HepG2 (cell line): ENCODE data around the gene SLC15A1. TPM values are rescaled to one million over a fixed set of nuclear protein-coding genes. Genes with fewer than 3 reads are reported as not detected.

Experiments
- ATAC-seq: fragments of 200-7000 bp; cut with Tn5 transposase; 3 replicates; pipeline ENCODE4 v1.9.1; 2020; ENCODE audit warnings: mild to moderate bottlenecking, moderate library complexity
- BruUV-seq: library from RNA; stranded (reverse); fragments of 400-500 nt; replicated peaks from 2 replicates; lab custom pipeline; 2021; lab: Mats Ljungman, UMichigan
- CTCF ChIA-PET: fragments of 300-600 bp; formaldehyde crosslinking; extraction: SDS; loops from one replicate; lab custom pipeline; 2021; ENCODE audit warnings: low total read pairs, inconsistent platforms, low intra/inter-chr PET ratio; lab: Yijun Ruan, JAX
- POLR2A ChIA-PET: fragments of 350-600 bp; sonication (Branson Sonifier 250); formaldehyde crosslinking; loops from one replicate; lab custom pipeline; 2020; ENCODE audit warnings: antibody characterized with exemption, inconsistent platforms; lab: Yijun Ruan, JAX
- DNase-seq: peaks from one replicate; pipeline ENCODE4 v3.0.0-alpha.2; 2015; ENCODE audit warnings: low spot score
- FAIRE-seq: peaks from 3 replicates; lab custom pipeline; 2011; peaks lifted over from hg19 to GRCh38; lab: Jason Lieb, UNC
- H2AFZ ChIP-seq: one replicate; pipeline ENCODE4 v1.6.1; 2011; ENCODE audit warnings: low read length, inconsistent platforms
- H3K27ac ChIP-seq: fragments of 300-600 bp; 3 replicates; pipeline ENCODE4 v1.8.0; 2011; ENCODE audit warnings: mixed run types, mild to moderate bottlenecking, mixed read lengths, low read length, inconsistent platforms; ENCODE audit not compliant: insufficient read depth; ENCODE audit errors: extremely low read length
- H3K27me3 ChIP-seq, 2 experiments: fragments of 200-600 bp in 1 of 2; 2 replicates in 1 of 2; 3 replicates in 1 of 2; pipeline versions ENCODE4 v1.6.0 to v1.8.0; 2011; ENCODE audit warnings: low read length in 2 of 2, mild to moderate bottlenecking in 2 of 2, moderate library complexity in 2 of 2, inconsistent platforms in 1 of 2; ENCODE audit not compliant: insufficient read depth in 2 of 2, control insufficient read depth in 1 of 2
- H3K36me3 ChIP-seq, 2 experiments: fragments of 200-600 bp in 1 of 2; replicated peaks in 1 of 2; 2 replicates in 1 of 2; 3 replicates in 1 of 2; pipeline versions ENCODE4 v1.5.1 to v1.8.0; 2011; ENCODE audit warnings: low read length in 2 of 2, inconsistent platforms in 1 of 2; ENCODE audit not compliant: insufficient read depth in 2 of 2, control insufficient read depth in 1 of 2
- H3K4me1 ChIP-seq: 2 replicates; pipeline ENCODE4 v1.5.1; 2012; ENCODE audit warnings: low read length, inconsistent platforms; ENCODE audit not compliant: insufficient read depth
- H3K4me2 ChIP-seq: 2 replicates; pipeline ENCODE4 v1.6.0; 2011; ENCODE audit warnings: low read depth, low read length, inconsistent platforms
- H3K4me3 ChIP-seq, 3 experiments: fragments of 200-600 bp in 1 of 3; sonication (generic), shearing (Covaris generic) in 1 of 3; replicated peaks in 1 of 3; 2 replicates each; pipeline ENCODE4 v1.5.1; 2011 to 2016; ENCODE audit warnings: low read length in 3 of 3, inconsistent platforms in 2 of 3, low read depth in 2 of 3, mild to moderate bottlenecking in 2 of 3, control low read depth in 1 of 3, mixed read lengths in 1 of 3; ENCODE audit not compliant: insufficient read depth in 1 of 3
- H3K79me2 ChIP-seq: one replicate; pipeline ENCODE4 v1.6.1; 2011; ENCODE audit warnings: low read length, inconsistent platforms; ENCODE audit not compliant: insufficient read depth
- H3K9ac ChIP-seq: 2 replicates; pipeline ENCODE4 v1.6.0; 2011; ENCODE audit warnings: mild to moderate bottlenecking, low read depth, low read length, inconsistent platforms; ENCODE audit not compliant: insufficient read depth
- H3K9me3 ChIP-seq: 2 replicates; pipeline ENCODE4 v1.5.1; 2012; ENCODE audit warnings: mild to moderate bottlenecking, low read length
- H4K20me1 ChIP-seq: 2 replicates; pipeline ENCODE4 v1.6.0; 2011; ENCODE audit warnings: inconsistent platforms, mild to moderate bottlenecking, low read length, moderate library complexity; ENCODE audit not compliant: insufficient read depth
- HNRNPH1 ChIP-seq: fragments of 200-400 bp; formaldehyde crosslinking; optimal IDR thresholded peaks from 2 replicates; pipeline ENCODE3; 2017; ENCODE audit warnings: mild to moderate bottlenecking, low read depth, low read length
- RBM39 ChIP-seq: fragments of 200-400 bp; formaldehyde crosslinking; IDR thresholded peaks from one replicate; pipeline ENCODE4 v1.6.1; 2018; ENCODE audit warnings: antibody characterized with exemption, mild to moderate bottlenecking, low read depth, low read length; ENCODE audit not compliant: poor library complexity, severe bottlenecking
- TAF1 ChIP-seq: sonication (generic); formaldehyde crosslinking; IDR thresholded peaks from 2 replicates; pipeline ENCODE4 v1.4.0; 2020; ENCODE audit warnings: missing genetic modification reagents
- TOE1 ChIP-seq: sonication (generic); formaldehyde crosslinking; IDR thresholded peaks from 2 replicates; pipeline ENCODE4 v1.4.0; 2020; ENCODE audit warnings: mild to moderate bottlenecking, missing genetic modification reagents
- ZC3H13 ChIP-seq: sonication (generic); formaldehyde crosslinking; IDR thresholded peaks from 2 replicates; pipeline ENCODE4 v1.8.1; 2023; ENCODE audit warnings: mild to moderate bottlenecking, missing genetic modification reagents, moderate library complexity
- ZFP82 ChIP-seq: sonication (generic); formaldehyde crosslinking; IDR thresholded peaks from 2 replicates; pipeline ENCODE4 v1.5.1; 2020; ENCODE audit warnings: mild to moderate bottlenecking, missing genetic modification reagents, borderline replicate concordance
- ZNF33B ChIP-seq: sonication (generic); formaldehyde crosslinking; IDR thresholded peaks from 2 replicates; pipeline ENCODE4 v1.5.1; 2020; ENCODE audit warnings: mild to moderate bottlenecking, missing genetic modification reagents
- WGBS: methylation state at CpG from one replicate; pipeline ENCODE4 v1.1.6; 2017; ENCODE audit warnings: low lambda C conversion rate; 5-methylcytosine and 5-hydroxymethylcytosine counted together
- in situ Hi-C: cut with HindIII; loops from 2 replicates; pipeline ENCODE4 v1.10.0; 2017; ENCODE audit warnings: low pct_unique_long_range_greater_than_20kb; ENCODE audit not compliant: extremely low pct_ligation_motif_present
- intact Hi-C: fragments of 100-400 bp; cut with micrococcal nuclease; formaldehyde crosslinking; loops from one replicate; pipeline ENCODE4 v1.10.0; 2022; ENCODE audit not compliant: unreplicated experiment
- polyA plus RNA-seq, 8 experiments: library from polyadenylated mRNA; depleted of rRNA in 3 of 8; stranded (reverse) in 7 of 8; unstranded in 1 of 8; fragments of >200 nt; fragmentation: Illumina TruSeq in 4 of 8; extraction: Trizol in 4 of 8; gene quantifications; 2 replicates each; pipeline versions ENCODE4 v1.2.1 to v1.2.3, GENCODE V29; 2011 to 2016; ENCODE audit warnings: low read depth in 4 of 8, missing spikeins in 1 of 8, mixed read lengths in 1 of 8; ENCODE audit not compliant: insufficient read depth in 1 of 8
- total RNA-seq, 5 experiments: library from RNA; depleted of rRNA; stranded (reverse); fragments of >200 nt; fragmentation: Illumina TruSeq; extraction: Trizol; gene quantifications; 2 replicates each; pipeline ENCODE4 v1.2.3, GENCODE V29; 2016; ENCODE audit warnings: low read depth in 1 of 5
- TF ChIP-seq, protein P1 (sequence below): sonication (generic); formaldehyde crosslinking; IDR thresholded peaks from 2 replicates; pipeline ENCODE4 v1.5.0; 2020; ENCODE audit warnings: missing genetic modification reagents, mild to moderate bottlenecking, borderline replicate concordance
- TF ChIP-seq, protein P2 (sequence below): sonication (generic); formaldehyde crosslinking; IDR thresholded peaks from 2 replicates; pipeline ENCODE4 v1.5.1; 2020; ENCODE audit warnings: mild to moderate bottlenecking, missing genetic modification reagents, moderate library complexity
- TF ChIP-seq, protein P3 (sequence below): IDR thresholded peaks from 2 replicates; pipeline ENCODE4 v1.6.1; 2016; ENCODE audit warnings: missing compliant biosample characterization, missing genetic modification reagents, borderline replicate concordance

The SLC15A1 gene
- total and polyA plus RNA-seq, 2 of the 13 experiments (the other 11 are each of a cell fraction or from before 2014, with no cell fraction given): 0.17 to 0.20 TPM

DNA sequence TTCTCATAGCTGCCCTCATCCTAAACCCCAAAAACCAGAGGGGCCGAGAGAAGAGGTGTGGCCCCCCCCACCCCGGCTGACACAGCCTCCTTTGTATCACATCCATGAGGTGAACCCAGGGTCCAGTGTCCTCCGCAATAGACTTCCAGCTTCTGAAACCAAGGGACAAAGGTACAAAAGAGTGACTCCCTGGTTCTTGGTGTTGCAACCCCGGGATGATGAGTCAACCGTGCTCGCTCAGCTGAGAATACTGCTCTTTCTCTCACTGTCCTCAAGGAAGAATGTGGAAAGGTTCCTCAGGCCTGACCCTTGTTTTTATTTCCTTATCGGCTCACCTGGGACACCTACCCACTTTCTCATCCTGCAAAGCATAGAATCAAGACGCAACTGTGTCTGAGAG lies 5.5 kb downstream of the SLC15A1 start (continued):
- no peak for TF ChIP-seq ZC3H13 (CRISPR knock-in tag)

DNA sequence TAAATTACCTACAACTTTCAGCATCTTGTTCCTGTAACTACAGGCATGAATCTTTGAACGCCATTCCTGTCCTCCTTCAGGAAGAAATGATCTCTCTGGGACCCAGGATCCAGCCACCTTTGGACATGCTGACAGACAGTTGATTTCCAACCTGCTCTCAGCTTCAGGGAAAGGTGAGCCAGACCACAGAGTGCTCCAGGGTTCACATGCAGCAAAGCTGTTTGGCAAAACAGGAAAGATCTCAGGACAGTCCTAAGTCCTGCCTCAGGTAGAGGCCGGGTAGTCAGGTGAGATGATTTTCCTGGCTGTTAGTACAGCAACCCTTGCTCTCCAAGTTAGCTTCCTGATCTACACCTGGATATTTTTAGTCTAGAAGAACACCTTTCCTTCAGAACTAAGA lies 9.1 kb downstream of the SLC15A1 start:
- Histone ChIP-seq H4K20me1 (no peaks in the 10 kb centered on the region), H2AFZ (no peak overlapping the region), H3K4me3 (no peak overlapping the region), H3K9me3 (peaks cover 7% of the 10 kb centered on the region; the same call in 1 of the 2 replicates), H3K4me2 (no peak overlapping the region), H3K9ac (no peak overlapping the region), H3K27me3 (no peaks in the 10 kb centered on the region), H3K4me1 (peaks cover 49% of the 10 kb centered on the region), H3K27ac (no peak overlapping the region), H3K36me3 (no peaks in the 10 kb centered on the region), H3K79me2 (no peaks in the 10 kb centered on the region)
- ATAC-seq (no peak), DNase-seq (no peak), FAIRE-seq (no peak)
- TF ChIP-seq TAF1 (CRISPR knock-in tag): no peak
- TF ChIP-seq ZNF33B (CRISPR knock-in tag): no peak
- TF ChIP-seq ZFP82 (CRISPR knock-in tag): no peak
- TF ChIP-seq, protein P1, sequence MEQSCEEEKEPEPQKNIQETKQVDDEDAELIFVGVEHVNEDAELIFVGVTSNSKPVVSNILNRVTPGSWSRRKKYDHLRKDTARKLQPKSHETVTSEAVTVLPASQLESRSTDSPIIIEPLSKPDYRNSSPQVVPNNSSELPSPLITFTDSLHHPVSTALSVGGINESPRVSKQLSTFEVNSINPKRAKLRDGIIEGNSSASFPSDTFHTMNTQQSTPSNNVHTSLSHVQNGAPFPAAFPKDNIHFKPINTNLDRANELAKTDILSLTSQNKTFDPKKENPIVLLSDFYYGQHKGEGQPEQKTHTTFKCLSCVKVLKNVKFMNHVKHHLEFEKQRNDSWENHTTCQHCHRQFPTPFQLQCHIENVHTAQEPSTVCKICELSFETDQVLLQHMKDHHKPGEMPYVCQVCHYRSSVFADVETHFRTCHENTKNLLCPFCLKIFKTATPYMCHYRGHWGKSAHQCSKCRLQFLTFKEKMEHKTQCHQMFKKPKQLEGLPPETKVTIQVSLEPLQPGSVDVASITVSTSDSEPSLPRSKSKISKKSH (CRISPR knock-in tag): no peak
- TF ChIP-seq, protein P2, sequence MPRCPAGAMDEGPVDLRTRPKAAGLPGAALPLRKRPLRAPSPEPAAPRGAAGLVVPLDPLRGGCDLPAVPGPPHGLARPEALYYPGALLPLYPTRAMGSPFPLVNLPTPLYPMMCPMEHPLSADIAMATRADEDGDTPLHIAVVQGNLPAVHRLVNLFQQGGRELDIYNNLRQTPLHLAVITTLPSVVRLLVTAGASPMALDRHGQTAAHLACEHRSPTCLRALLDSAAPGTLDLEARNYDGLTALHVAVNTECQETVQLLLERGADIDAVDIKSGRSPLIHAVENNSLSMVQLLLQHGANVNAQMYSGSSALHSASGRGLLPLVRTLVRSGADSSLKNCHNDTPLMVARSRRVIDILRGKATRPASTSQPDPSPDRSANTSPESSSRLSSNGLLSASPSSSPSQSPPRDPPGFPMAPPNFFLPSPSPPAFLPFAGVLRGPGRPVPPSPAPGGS (CRISPR knock-in tag): no peak
- no peak for TF ChIP-seq RBM39
- TF ChIP-seq, protein P3, sequence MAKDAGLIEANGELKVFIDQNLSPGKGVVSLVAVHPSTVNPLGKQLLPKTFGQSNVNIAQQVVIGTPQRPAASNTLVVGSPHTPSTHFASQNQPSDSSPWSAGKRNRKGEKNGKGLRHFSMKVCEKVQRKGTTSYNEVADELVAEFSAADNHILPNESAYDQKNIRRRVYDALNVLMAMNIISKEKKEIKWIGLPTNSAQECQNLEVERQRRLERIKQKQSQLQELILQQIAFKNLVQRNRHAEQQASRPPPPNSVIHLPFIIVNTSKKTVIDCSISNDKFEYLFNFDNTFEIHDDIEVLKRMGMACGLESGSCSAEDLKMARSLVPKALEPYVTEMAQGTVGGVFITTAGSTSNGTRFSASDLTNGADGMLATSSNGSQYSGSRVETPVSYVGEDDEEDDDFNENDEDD (CRISPR knock-in tag): no peak
- no peak for TF ChIP-seq TOE1 (CRISPR knock-in tag)
- TF ChIP-seq HNRNPH1: no peak
- WGBS: 18% methylated on average over 2 of the region's 2 CpGs
- no TSS peak for BruUV-seq
- CTCF ChIA-PET: no interaction called here
- POLR2A ChIA-PET: no interaction called here
- intact Hi-C loops (no loop called here), in situ Hi-C loops (no loop called here)
